LoVo (cell line): Measurements from ENCODE around the gene XRCC1.
"Not testable (repeated sequence)": the region's sequence is repeated elsewhere in the genome, so short reads cannot be mapped to it uniquely, and the experiment has no call there.

Experiments
- DNase-seq: peaks from one replicate; pipeline ENCODE4 v3.0.0-alpha.2; 2016; ENCODE audit warnings: low spot score

The XRCC1 gene

GRCh38 chr19:43575955-43576878 is 890 bp upstream of the XRCC1 start:
- DNase-seq = no peak

DNA sequence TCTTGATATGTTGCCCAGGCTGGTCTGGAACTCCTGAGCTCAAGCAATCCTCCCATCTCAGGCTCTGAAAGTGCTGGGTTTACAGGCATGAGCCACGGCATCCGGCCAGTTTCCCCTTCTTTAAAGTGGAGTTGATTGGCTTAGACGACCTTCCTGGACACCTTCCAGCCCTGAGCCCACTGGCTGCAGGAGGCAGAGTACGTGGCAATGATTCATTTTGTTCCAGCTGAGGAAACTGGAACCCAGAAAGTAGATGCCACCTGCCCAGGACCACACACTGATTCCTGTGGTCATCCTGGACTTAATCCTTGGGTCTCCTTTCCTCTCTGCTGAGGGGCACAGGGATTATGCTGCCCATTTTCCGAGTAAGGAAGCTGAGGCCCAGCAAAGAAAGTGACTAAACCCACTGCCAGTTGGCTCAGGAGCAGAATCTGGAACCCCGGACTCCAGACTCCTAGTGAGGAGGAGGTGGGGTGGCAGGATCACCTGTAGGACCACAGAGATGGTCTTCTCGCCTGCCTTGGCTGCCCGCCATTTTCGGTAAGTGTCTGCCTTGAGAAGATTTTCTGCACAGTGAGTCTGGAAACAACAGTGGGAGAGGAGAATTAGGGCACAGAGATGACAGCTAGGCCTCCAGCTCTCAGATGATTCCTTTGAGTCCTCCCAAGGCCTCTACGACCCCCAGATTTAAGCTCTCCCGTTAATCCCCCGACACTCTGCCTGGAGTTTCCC is 737 bp downstream of the XRCC1 start:
- DNase-seq = no peak

DNA sequence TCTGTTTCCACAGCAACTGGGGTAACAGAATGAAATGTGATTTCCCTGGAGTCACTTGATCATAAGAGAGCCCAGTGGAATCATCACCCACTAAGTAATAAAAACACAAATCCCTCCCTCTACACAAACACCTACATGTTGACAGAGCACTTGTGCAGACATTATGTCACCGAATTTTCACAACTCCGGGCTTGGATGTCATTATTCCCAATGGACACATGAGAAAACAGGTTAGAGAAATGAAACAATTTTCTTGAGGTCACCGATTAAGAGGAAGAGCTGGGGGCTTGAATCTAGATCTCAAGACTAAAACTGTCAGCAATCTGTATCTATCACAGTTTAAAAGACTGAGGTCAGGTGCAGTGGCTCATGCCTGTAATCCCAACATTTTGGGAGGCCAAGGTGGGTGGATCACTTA is 3.1 kb downstream of the XRCC1 start:
- no peak for DNase-seq

DNA sequence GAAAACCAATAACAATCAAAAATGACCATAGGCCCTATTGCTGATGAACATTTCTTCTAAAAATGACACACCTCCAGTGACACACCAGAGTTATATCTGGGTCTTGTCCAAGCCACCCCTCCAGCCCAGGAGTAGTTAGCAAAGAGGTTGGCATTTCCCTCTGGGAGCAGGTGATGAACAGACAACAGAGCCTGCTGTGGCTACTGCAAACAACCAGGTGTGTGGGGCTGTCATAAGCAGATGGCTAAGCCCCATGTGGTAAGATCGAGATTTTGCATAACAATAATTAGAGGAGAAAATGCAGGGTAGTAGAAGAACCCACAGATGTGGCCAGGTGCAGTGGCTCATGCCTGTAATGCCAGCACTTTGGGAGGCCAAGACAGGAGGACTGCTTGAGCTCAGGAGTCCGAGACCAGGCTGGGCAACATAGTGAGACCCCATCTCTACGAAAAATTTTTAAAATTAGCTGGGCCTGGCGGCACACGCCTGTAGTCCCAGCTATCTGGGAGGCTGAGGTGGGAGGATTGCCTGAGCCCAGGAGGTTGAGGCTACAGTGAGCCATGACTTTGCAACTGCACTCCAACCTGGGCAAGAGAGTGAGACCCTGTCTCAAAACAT is 5.0 kb downstream of the XRCC1 start:
- no peak for DNase-seq

DNA sequence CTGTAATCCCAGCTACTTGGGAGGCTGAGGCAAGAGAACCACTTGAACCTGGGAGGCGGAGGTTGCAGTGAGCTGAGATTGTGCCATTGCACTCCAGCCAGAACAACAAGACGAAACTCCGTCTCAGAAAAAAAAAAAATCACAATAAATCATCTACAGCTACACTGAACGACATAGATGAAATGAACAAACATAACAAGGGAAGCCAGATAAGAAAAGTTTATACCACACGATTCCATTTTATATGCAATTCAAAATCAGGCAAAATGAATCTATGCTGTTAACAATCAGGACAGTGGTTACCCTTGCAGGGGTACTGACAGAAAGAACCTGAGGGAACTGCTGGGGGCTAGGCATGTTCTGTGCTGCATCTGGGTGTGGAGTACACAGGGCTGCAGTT is 5.7 kb downstream of the XRCC1 start:
- no peak for DNase-seq

GRCh38 chr19:43564800-43565199 is 10.5 kb downstream of the XRCC1 start:
- DNase-seq = no peak

GRCh38 chr19:43563816-43564457 is 11.4 kb downstream of the XRCC1 start:
- no peak for DNase-seq

GRCh38 chr19:43562698-43563241 is 12.6 kb downstream of the XRCC1 start:
- no peak for DNase-seq

DNA sequence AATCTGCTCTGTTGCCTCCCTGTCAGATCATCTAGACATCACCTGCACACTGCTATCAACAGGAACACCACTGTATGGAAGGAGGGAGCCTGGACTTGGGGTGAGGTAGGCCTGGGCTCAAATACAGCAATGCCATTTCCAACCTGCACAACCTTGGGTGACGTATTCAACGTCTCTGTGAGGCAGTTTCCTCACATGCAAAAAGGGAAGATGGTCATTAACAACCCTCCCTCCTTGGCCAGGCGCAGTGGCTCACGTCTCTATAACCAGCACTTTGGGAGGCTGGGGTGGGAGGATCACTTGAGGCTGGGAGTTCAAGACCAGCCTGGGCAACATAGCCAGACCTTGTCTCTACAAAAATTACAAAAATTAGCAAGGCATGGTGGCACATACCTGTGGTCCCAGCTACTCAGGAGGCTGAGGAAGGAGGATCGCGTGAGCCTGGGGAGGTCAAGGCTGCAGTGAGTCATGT is 13.1 kb downstream of the XRCC1 start:
- no peak for DNase-seq

GRCh38 chr19:43561139-43561970 is 14.0 kb downstream of the XRCC1 start:
- DNase-seq = no peak

DNA sequence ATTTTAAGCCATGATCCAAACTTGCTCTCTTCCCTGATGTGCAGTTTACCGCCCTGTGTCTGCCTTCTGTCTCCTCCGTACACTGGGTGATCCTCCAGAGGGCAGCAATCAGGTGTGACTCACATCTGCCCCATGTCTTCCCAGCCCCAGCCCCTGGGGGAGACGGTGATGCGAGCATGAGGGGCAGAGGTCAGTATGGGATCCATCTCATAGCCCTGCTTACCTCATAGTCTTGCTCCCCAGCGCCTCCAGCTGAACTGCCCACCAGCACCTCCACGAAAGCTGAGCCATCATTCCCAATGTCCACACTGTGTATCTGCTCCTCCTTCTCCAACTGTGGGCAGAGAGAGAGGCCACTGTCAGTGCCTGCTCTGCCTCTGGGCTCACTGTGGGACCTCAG is 14.6 kb downstream of the XRCC1 start:
- DNase-seq = no peak

DNA sequence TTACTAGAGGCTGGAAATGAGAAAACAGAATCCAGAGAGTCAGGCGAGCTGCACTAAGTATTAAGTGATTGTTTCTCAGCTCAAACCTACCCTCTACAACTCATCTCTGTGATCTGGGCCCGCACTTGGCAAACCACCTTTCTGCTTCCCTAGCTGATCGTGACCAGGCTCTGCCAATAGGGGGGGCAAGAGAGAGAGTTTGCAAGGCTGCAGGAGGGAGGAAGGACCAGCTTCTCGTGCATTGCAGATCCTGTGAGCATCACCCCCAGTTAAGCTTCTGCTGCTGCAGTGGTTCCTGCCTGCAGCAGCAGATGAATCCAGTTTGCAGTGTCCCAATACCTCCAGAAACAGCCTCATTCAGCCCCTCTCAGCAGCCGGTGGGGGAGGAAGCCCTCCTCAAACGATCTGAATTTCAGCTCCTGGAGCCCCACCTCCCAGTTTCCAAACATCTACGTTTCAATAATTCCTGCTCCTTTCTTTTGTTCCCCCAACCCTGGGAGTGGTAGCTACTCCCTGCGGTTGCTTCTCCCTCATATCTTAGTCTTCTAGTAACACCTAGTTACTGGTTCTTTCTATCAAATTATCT is 20.0 kb downstream of the XRCC1 start:
- peak; percentile 46 for DNase-seq

- DNase-seq = no peak
Measured at GRCh38 chr19:43554317-43554895, 20.9 kb downstream of the XRCC1 start.

DNA sequence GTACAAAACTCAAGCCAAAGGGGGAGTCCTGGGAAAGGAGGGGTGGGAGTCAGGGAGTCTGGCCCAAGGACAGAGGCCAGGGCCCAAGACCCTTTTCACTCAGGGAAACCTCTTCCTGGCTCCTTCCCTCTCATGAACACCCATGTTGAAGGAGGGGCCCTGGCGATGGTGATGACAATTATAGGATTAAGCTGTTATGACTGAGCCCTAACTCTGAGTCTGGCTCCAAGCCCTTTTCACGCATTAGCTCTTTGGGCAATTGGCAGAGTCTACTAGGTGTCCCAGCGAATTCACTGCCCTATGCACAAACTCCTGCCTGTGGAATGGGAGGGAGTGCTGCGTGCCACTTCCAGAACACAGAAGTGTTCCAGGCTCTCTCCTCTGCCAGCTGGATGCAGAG is 21.7 kb downstream of the XRCC1 start:
- DNase-seq = no peak

DNA sequence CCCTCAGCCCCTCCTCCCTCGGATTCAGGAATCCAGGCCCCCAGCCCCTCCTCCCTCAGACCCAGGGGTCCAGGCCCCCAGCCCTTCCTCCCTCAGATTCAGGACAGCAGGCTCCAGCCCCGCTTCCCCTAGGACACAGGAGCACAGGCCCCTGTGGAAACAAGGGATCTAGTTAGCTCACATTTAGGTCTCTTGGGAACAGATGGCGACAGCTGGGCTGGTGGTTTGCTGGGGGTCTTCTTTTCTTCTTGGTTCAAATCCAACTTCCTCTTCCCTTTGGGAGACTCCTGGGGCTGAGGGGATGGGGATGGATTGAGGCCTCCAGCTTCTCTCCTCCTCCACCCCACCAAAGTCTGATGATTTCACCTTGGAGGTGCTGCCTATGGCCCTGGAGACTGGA is 22.7 kb downstream of the XRCC1 start:
- DNase-seq = no peak

DNA sequence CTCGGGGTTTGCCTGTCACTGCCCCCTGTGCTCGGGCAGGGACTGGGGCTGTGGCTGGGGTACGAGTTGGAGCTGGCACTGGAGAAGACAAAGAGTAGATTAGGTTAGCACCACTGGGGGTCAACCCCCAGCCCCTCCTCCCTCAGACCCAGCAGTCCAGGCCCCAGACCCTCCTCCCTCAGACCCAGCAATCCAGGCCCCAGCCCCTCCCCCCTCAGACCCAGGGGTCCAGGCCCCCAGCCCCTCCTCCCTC is 23.2 kb downstream of the XRCC1 start:
- DNase-seq = no peak

DNA sequence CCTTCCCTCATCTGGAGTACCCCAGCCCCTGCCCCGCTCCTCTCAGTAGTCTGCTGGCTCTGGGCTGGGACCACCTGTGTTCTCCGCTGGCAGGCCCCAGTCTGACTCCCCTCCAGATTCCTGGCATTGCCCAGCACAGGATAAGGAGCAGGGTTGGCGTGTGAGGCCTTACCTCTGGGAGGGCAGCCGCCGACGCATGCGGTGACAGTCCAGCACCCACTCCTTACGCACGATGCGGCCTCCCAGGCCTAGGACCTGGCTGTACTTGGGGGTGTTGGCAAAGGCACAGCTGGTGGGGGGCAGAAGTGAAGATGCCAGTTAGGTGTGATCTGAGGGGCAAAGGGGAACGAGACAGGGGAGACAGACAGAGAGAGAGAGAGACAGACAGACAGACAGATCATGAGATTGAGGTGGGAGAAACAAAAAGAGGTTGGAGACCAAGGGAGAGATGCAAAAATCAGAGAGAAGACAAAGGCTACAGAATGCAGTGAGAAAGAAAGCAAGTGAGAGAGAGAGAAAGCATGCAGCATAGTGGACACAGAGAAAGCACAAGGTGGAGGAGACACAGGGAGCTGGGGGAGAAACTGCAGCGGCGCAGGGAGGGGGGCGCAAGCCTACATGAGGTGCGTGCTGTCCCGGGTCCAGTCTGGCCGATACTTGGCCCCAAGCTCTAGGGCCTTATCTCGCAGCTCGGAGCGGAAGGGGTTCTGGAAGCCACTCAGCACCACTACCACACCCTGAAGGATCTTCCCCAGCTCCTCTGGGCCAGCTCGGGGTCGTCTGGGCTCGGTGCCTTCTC is 23.7 kb downstream of the XRCC1 start:
- no peak for DNase-seq

- DNase-seq = no peak
Measured at GRCh38 chr19:43548706-43549105, 26.6 kb downstream of the XRCC1 start.

- not testable (repeated sequence) for DNase-seq
Measured at GRCh38 chr19:43547926-43548325, 27.4 kb downstream of the XRCC1 start.

GRCh38 chr19:43546581-43546980 is 28.7 kb downstream of the XRCC1 start:
- DNase-seq = no peak
